Fibroblast of the aortic adventitia (primary cell): ENCODE measurements around the gene EMX1. TPM values are rescaled to one million over a fixed set of nuclear protein-coding genes. Genes with fewer than 3 reads are reported as not detected.

Experiments
- DNase-seq: peaks from one replicate; pipeline ENCODE4 v3.0.0-alpha.2; 2010; ENCODE audit warnings: low read depth
- H3K4me3 ChIP-seq: 2 replicates; pipeline ENCODE4 v1.5.1; 2011; ENCODE audit warnings: low read depth, mild to moderate bottlenecking, control low read depth, low read length, moderate library complexity
- total RNA-seq: library from RNA; depleted of rRNA; stranded (reverse); fragments of >200 nt; gene quantifications from 2 replicates; pipeline ENCODE4 v1.2.3, GENCODE V29; 2012; ENCODE audit warnings: low replicate concordance
- TF ChIP-seq, protein P1 (sequence below): IDR thresholded peaks from 2 replicates; pipeline ENCODE4 v1.5.1; 2011; ENCODE audit warnings: mild to moderate bottlenecking, low read length, control low read depth, inconsistent platforms; ENCODE audit not compliant: insufficient read depth

The EMX1 gene
- total RNA-seq, 1 donor, result not detected

DNA sequence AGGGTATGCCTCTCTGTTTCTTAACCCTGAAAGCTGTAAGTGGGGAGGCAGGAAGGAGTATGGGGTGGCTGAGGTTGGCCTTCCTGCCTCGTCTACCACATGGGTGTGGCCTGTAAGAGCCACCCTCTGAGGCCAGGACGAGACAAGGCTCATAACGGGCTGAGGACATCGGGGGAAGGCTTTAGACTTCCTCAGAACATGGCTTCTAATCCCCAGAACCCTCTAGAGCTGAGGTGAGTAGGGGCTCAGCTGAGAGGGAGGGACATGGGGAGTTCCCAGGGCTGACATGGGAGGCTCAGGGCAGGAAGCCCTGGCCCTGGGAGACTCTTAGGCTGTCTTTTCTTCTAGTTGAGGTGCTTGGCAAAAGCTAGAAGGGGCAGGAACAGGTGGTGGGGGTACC, 36.7 kb downstream of the EMX1 start:
- H3K4me3 ChIP-seq, result no peak overlapping the region
- DNase-seq, result no peak
- TF ChIP-seq, protein P1, sequence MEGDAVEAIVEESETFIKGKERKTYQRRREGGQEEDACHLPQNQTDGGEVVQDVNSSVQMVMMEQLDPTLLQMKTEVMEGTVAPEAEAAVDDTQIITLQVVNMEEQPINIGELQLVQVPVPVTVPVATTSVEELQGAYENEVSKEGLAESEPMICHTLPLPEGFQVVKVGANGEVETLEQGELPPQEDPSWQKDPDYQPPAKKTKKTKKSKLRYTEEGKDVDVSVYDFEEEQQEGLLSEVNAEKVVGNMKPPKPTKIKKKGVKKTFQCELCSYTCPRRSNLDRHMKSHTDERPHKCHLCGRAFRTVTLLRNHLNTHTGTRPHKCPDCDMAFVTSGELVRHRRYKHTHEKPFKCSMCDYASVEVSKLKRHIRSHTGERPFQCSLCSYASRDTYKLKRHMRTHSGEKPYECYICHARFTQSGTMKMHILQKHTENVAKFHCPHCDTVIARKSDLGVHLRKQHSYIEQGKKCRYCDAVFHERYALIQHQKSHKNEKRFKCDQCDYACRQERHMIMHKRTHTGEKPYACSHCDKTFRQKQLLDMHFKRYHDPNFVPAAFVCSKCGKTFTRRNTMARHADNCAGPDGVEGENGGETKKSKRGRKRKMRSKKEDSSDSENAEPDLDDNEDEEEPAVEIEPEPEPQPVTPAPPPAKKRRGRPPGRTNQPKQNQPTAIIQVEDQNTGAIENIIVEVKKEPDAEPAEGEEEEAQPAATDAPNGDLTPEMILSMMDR, result no peak

DNA sequence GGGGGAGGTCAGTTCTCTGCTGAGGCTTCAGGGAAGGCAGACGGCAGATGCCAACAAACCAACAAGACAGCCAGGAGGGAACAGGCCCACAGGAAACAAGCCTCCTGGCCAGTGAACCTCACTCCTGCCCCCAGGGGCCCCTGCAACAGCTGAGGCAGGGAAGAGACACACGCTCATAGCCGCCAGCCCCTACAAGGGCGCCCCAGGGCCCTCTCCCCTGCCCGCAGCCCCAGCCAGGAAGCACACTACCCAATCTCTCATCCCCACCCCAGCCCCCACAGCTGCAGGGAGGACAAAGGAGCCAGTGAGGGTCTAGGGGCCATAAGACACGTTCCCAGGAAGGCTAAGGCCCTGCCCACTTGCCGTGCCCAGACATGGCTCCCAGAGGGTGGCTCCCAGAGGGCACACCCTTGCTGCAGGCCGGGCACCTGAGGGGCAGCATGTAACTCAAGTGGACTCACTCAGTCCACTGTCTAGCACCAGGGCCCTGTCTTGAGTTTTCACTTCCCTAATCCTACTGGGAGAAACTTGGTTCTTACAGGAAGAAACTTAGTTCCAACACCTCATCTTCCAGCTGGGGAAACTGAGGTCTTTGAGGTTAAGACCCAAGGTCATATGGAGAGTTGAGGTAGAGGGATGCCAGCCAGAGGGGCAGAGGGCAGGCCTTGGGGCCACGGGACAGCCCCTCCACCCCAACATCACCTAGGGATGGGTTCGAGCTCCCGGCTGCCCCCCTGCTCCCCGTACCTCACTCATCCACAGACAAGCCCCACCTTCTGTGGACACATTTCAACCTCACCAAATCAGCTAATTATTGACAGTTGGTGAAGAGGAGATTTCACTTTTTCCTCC, 37.3 kb downstream of the EMX1 start:
- H3K4me3 ChIP-seq, result no peak overlapping the region
- TF ChIP-seq, protein P1, result no peak
- no peak for DNase-seq

DNA sequence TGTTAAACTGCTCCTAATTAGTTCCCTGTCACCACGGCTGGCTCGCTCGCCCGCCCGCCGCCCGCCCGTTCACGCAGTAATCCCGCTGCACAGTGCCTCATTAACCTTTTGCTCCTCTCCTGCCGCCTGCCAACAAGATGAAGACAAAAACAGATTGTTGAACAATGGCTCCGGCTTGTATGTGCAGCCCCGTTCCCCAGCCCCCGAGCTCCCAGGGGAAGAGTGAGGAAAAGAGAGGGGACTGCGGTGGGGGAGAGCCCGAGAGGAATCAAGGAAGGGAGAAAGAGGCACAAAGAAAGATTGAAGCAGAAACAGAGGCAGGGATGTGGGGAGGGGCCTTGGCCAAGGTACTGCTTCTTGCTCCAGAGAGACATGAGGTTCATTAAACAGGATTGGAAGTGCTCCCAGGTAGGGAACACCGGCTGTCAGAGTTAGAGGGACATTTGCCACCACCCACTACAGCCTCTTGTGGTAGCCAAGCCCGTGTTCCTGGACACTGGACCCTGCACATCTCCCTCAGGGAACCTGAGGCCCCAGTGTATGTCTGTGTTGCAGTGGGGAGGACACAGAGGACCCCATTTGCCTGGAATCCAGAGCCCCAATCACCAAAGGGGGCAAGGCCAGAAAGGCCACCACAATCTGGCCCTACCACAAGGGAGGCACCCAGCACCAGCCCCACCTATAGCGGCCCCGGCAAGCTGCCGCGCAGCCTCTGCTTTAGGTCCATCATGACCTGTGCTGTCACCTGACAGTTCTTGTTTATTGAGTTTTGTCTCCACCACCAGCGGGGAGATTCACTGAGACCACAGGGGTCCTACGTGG, 38.1 kb downstream of the EMX1 start:
- DNase-seq, result no peak
- TF ChIP-seq, protein P1, result no peak
- no peak overlapping the region for H3K4me3 ChIP-seq

DNA sequence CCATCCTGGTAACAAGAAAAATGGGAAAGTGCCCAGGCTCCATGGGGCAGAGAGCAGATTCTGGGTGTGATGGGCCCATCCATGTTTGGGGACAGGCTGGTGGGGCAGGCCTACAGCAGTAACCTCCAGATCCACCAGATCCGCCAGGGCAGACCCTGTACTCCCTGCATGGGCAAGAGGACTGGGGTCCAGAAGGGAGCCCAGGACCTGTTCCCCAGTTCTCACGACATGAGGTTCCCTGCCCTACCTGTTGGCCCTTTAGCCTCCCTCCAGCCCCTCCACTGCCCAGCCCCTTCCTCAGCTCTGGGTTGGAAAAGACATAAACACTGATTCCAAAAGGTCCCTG, 38.7 kb downstream of the EMX1 start:
- H3K4me3 ChIP-seq, result no peak overlapping the region
- DNase-seq, result no peak
- TF ChIP-seq, protein P1, result no peak

DNA sequence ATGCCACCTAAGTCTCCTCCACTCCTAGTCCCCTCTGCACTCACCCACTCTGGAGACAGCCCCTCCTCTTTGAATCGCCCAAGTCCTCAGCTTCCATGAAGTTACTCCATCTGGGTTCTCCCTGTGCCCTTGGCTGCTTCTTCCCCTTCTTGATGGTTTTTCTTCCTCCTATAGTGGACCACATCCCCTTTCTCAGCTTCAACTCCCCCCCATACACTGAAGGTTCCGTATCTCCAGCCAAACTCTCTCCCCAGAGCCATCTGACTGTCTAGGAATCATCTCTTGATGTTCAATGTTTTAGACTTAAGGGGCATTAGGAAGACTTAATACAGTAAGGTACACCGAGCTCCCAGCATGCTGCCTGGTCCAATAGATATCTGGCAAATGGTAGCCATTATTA, 39.6 kb downstream of the EMX1 start:
- no peak overlapping the region for H3K4me3 ChIP-seq
- TF ChIP-seq, protein P1, result no peak
- DNase-seq, result no peak

DNA sequence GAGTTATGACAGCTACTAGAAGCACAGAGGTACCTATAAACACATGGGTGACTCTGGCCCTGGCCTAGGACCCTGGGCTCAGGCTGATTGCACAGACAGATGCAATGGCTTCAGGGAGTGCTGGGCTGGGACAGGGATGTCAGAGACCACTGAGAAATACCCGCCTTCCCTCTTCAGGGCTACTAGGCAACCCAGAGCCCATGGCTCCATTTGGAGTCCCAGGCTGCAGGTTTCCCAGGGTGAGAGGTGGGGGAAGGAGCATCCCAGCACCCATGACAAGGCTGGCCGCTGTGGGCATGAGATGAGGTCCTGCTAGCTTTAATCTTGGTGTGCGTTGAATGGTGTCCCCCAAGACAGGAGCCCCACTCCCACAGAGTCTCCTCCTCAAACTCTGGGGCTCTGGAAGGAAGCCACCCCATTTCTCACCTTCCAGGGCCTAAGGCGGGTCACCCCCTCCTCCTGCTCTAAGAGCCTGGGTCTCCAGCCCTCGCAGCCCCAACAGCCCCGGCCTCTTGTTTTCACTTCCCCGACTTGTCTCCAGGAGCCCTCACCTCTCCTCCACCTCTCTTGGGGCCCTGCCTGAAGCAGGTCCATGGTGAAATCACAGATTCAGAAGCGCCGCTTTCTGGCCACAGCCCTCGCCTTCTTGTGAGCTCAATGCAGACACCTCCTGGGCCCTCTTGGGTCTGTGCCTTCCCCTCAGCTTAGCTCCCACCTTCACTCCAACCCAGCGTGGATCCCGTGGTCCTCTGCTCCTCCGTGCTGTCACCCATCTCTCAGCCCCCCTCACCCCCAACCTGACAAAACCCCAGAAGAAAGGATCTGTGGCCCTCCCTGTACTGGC, 41.4 kb downstream of the EMX1 start:
- DNase-seq, result no peak

More for the DNA sequence above, 41.4 kb downstream of the EMX1 start:
- no peak overlapping the region for H3K4me3 ChIP-seq
- TF ChIP-seq, protein P1, result no peak
